ENCODE measurements around the gene ATP11A. TPM values are rescaled to one million over a fixed set of nuclear protein-coding genes. Genes with fewer than 3 reads are reported as not detected.

The ATP11A gene
- total RNA-seq, 1 experiment from 2014 or later: 65.3 TPM

GRCh38 chr13:112824429-112824828 is 134.6 kb downstream of the ATP11A start:
- H3K4me2 ChIP-seq (ENCODE audit: insufficient read depth, insufficient read length, low read length): no peak overlapping the region
- no peak overlapping the region for H2BK5ac ChIP-seq (ENCODE audit: insufficient read length, low read length)
- no peak overlapping the region for H3K23ac ChIP-seq (ENCODE audit: insufficient read length, low read depth, low read length)
- H4K91ac ChIP-seq (ENCODE audit: insufficient read length, low read depth, low read length): no peak overlapping the region
- DNase-seq: no peak
- H3K9ac ChIP-seq (ENCODE audit: extremely low read depth, insufficient read length, low read length): no peak overlapping the region
- H2BK15ac ChIP-seq (ENCODE audit: low read depth, low read length): no peak overlapping the region
- no peak overlapping the region for H3K56ac ChIP-seq (ENCODE audit: insufficient read length, low read depth, low read length)
- no peaks in the 10 kb centered on the region for H3K4me1 ChIP-seq (ENCODE audit: insufficient read depth, low read length)
- Mint-ChIP-seq H3K27me3 (ENCODE audit: low read depth) (no peaks in the 10 kb centered on the region), H3K4me1 (no peaks in the 10 kb centered on the region), H3K9me3 (no peaks in the 10 kb centered on the region), H3K4me3 (no peak overlapping the region), H3K36me3 (ENCODE audit: insufficient read depth in 1 of 3, low read depth in 3 of 3) (peaks cover 26 to 90% (median 79%) of the 10 kb centered on the region in 3 experiments; a peak in 6 of 7 replicates), H3K27ac (0 out of 7 replicates have a peak overlapping the region, but pooled peaks of 1 of the 3 experiments have one; percentile 4)
- no peak overlapping the region for H2AFZ ChIP-seq (ENCODE audit: low read length)
- H2AK5ac ChIP-seq (ENCODE audit: insufficient read length, low read length): no peak overlapping the region
- H2BK12ac ChIP-seq (ENCODE audit: insufficient read length, low read depth, low read length): no peak overlapping the region
- H3K23me2 ChIP-seq (ENCODE audit: insufficient read length, low read depth, low read length, poor library complexity, severe bottlenecking): no peaks in the 10 kb centered on the region
- no peaks in the 10 kb centered on the region for H3K27me3 ChIP-seq (ENCODE audit: insufficient read depth, low read length)
- H4K20me1 ChIP-seq (ENCODE audit: control insufficient read depth, insufficient read depth, insufficient read length): no peaks in the 10 kb centered on the region
- TF ChIP-seq, protein P1, sequence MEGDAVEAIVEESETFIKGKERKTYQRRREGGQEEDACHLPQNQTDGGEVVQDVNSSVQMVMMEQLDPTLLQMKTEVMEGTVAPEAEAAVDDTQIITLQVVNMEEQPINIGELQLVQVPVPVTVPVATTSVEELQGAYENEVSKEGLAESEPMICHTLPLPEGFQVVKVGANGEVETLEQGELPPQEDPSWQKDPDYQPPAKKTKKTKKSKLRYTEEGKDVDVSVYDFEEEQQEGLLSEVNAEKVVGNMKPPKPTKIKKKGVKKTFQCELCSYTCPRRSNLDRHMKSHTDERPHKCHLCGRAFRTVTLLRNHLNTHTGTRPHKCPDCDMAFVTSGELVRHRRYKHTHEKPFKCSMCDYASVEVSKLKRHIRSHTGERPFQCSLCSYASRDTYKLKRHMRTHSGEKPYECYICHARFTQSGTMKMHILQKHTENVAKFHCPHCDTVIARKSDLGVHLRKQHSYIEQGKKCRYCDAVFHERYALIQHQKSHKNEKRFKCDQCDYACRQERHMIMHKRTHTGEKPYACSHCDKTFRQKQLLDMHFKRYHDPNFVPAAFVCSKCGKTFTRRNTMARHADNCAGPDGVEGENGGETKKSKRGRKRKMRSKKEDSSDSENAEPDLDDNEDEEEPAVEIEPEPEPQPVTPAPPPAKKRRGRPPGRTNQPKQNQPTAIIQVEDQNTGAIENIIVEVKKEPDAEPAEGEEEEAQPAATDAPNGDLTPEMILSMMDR (conservative IDR thresholded peaks at IDR 0.05): no peak
- no peak overlapping the region for H3K18ac ChIP-seq (ENCODE audit: insufficient read length, low read depth, low read length)
- no peak overlapping the region for H4K8ac ChIP-seq (replicated peaks; ENCODE audit: insufficient read length, low read depth, low read length)
- no peaks in the 10 kb centered on the region for H3K9me3 ChIP-seq (ENCODE audit: control insufficient read depth, low read depth, low read length)
- no peak overlapping the region for H3K27ac ChIP-seq (ENCODE audit: insufficient read length, low read depth, low read length)
- no peak overlapping the region for H3K14ac ChIP-seq (ENCODE audit: insufficient read depth, low read length)
- no peaks in the 10 kb centered on the region for H3K79me1 ChIP-seq (ENCODE audit: insufficient read depth, low read depth, low read length, poor library complexity, severe bottlenecking)
- H3T11ph ChIP-seq (ENCODE audit: low read length): no peak overlapping the region
- H2BK120ac ChIP-seq (ENCODE audit: low read depth, low read length, poor library complexity, severe bottlenecking): no peak overlapping the region
- H3K79me2 ChIP-seq (ENCODE audit: insufficient read depth, low read length): no peaks in the 10 kb centered on the region
- H4K5ac ChIP-seq (ENCODE audit: insufficient read length, low read depth, low read length): no peak overlapping the region
- no peak overlapping the region for H2BK20ac ChIP-seq (ENCODE audit: low read depth, low read length, poor library complexity, severe bottlenecking)
- no peak overlapping the region for H3K4ac ChIP-seq (ENCODE audit: low read depth, low read length)
- WGBS (ENCODE audit: extremely low coverage, insufficient read length, low lambda C conversion rate): no CpG with 5 or more reads among the region's 10 CpGs

Data from H9 (cell line).